AG10803 (cell line): ENCODE measurements around the gene KRT4.

Source experiments
- DNase-seq: peaks from one replicate; pipeline ENCODE4 v3.0.0; 2010; ENCODE audit warnings: low read depth
- H3K4me3 ChIP-seq: 2 replicates; pipeline ENCODE4 v1.5.1; 2011; ENCODE audit warnings: mild to moderate bottlenecking, low read length, control low read depth
- TF ChIP-seq, protein P1 (sequence below): conservative IDR thresholded peaks from 2 replicates; pipeline ENCODE4 v1.5.1; 2011; ENCODE audit warnings: mild to moderate bottlenecking, low read length, control low read depth, inconsistent platforms

Gene KRT4

DNA sequence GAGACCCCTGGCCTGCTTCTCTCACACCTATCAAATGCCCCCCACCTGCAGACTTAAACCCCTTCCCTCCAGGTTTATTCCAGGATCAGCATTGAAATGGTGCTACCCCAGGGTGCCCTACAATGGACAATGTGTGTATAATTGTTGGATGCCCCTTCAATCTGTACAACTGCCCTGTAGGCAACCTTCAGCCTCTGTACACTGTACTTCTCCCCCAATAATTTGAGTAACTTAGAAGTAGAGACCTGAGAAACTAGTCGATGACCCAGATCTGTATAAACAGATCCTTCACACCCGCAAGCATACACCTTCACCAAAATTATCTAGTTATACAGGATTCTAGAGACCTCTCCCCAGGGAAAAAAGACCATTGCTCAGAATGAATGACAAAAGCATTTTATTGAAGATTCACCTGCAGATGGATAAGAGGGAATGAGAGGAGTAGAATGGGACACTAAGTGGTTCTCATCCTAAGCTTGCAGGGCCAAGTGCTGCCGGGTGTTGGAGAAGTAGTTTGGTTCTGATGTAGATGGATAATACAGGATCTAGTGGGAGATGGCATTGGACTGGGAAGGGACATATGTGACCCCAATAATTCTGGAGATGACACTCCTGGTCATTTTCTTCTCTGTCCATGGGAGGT, 7.6 kb downstream of the KRT4 start:
- no peak overlapping the region for H3K4me3 ChIP-seq
- TF ChIP-seq, protein P1, sequence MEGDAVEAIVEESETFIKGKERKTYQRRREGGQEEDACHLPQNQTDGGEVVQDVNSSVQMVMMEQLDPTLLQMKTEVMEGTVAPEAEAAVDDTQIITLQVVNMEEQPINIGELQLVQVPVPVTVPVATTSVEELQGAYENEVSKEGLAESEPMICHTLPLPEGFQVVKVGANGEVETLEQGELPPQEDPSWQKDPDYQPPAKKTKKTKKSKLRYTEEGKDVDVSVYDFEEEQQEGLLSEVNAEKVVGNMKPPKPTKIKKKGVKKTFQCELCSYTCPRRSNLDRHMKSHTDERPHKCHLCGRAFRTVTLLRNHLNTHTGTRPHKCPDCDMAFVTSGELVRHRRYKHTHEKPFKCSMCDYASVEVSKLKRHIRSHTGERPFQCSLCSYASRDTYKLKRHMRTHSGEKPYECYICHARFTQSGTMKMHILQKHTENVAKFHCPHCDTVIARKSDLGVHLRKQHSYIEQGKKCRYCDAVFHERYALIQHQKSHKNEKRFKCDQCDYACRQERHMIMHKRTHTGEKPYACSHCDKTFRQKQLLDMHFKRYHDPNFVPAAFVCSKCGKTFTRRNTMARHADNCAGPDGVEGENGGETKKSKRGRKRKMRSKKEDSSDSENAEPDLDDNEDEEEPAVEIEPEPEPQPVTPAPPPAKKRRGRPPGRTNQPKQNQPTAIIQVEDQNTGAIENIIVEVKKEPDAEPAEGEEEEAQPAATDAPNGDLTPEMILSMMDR, result no peak
- DNase-seq, result no peak

DNA sequence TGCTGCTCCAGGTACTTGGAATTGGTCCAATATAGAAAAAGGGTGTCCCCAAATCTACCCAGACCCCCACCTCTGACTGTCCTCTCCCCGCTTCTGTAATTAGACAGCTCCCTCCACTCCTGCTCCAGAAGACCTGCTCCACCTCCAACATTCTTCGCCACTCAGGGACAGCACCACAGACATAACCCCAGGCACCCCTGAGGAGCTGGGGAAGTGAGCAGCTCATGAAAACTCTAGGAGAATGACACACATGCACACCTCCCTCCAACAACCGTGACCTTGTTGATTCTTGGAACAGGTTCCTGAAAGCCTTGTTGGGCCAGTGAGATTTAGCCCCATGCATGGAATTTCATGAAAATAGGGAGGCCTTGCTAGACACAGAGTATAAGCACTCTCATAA, 8.2 kb downstream of the KRT4 start:
- DNase-seq, result no peak
- TF ChIP-seq, protein P1, result no peak
- H3K4me3 ChIP-seq, result no peak overlapping the region

DNA sequence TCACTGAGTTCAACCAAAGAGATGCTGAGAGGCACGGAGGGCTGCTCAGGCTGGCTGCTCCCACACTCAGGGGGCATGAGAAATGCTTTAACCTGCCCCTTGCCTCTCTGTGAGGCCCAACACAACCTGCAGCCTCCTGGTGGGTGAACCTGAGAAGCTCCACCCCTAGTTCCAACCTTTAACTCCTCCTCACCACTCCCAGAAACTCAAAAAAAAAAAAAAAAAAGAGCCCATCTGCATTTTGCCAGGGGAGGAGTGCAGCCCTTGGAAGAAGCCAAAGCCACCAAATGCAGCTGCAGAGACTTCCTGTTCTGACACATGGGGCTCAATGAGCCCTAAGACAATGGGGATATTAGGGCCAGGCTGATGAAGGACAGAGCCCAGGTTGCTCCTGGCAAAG, 8.9 kb downstream of the KRT4 start:
- no peak for DNase-seq
- TF ChIP-seq, protein P1, result no peak
- no peak overlapping the region for H3K4me3 ChIP-seq

DNA sequence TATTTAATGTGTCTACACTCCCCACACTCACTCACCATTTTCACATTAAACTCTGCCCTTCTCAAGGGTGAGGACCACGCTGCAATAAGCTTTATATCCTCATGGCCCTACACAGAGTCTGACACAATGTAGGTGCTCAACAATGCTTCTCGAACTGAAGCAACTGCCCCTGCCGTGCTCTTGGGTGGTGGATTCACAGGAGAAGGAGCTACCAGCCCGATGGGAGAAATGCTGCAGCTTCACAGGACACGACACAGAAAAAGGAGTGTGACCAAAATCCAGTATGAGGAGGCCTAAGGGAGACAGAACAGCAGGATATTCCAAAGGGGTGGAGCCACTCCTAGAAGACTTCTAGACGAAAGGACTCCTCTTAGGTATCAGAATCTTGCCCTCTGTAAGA, 11.5 kb downstream of the KRT4 start:
- H3K4me3 ChIP-seq, result no peak overlapping the region
- no peak for DNase-seq
- TF ChIP-seq, protein P1, result no peak

DNA sequence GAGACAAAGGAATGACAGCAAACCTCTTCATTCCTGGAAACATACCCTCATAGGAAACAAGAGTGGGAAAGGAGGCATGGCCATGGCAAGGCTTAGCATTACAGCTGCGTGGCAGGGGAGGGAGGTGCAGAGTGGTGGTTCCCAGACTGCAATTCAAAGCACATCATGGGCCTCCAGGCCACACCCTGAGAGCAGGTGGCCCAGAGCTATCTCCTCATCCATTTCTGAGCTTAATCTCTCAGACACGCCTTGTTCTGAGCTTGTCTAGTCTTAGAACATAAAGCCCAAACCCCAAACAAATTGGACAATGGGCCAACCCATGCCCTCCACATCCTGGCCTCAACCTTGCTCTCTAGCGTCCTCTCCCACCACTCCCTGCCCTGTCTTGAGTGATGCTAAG, 12.1 kb downstream of the KRT4 start:
- TF ChIP-seq, protein P1, result no peak
- no peak overlapping the region for H3K4me3 ChIP-seq
- DNase-seq, result no peak

DNA sequence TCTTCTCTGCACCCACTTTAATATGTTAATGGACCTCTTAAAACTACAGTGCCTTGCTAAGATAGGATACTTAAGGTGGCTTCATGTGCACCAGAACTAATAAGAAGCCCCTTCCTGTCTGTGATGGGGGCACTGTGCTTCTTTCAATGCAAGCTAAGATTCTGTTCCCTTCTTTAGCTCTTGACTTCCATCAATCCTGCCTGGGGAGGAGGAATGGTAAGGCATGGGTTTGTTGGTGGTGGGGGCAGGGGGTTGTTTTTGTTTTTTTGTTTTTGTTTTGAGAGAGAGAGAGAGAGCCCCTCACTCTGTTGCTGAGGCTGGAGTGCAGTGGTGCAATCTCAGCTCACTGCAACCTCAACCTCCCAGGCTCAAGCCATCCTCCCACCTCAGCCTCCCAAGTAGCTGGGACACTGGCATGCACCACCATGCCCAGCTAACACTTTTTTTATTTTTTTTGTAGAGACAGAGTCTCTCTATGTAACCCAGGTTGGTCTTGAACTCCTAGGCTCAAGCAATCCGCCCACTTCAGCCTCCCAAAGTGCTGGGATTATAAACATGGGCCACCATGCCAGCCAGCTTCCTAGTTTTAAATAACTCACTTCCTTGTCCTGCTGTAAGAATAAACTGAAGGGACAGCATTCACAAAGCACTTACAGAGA, 13.5 kb downstream of the KRT4 start:
- H3K4me3 ChIP-seq, result no peak overlapping the region
- TF ChIP-seq, protein P1, result no peak
- no peak for DNase-seq
